Measurements from ENCODE around the gene SLC51B.
"Not testable (repeated sequence)": the region's sequence is repeated elsewhere in the genome, so short reads cannot be mapped to it uniquely, and the experiment has no call there.

SLC51B gene

GRCh38 chr15:65084500-65085206 lies 39.5 kb downstream of the SLC51B start:
- DNase-seq (ENCODE audit: low spot score) = no peak

GRCh38 chr15:65085207-65085753 lies 40.1 kb downstream of the SLC51B start:
- DNase-seq (ENCODE audit: low spot score) = no peak

GRCh38 chr15:65085990-65086679 lies 40.9 kb downstream of the SLC51B start:
- DNase-seq (ENCODE audit: low spot score) = no peak

GRCh38 chr15:65086680-65087111 lies 41.5 kb downstream of the SLC51B start:
- DNase-seq (ENCODE audit: low spot score) = no peak

GRCh38 chr15:65087411-65087810 lies 42.2 kb downstream of the SLC51B start:
- no peak for DNase-seq (ENCODE audit: low spot score)

GRCh38 chr15:65087873-65088642 lies 42.9 kb downstream of the SLC51B start:
- no peak for DNase-seq (ENCODE audit: low spot score)

- peak; percentile 31 for DNase-seq (ENCODE audit: low spot score)
These were observed 43.4 kb downstream of the SLC51B start for GRCh38 chr15:65088643-65089021.

GRCh38 chr15:65089206-65089824 lies 44.1 kb downstream of the SLC51B start:
- no peak for DNase-seq (ENCODE audit: low spot score)

GRCh38 chr15:65091946-65092770 lies 47.0 kb downstream of the SLC51B start:
- DNase-seq (ENCODE audit: low spot score) = no peak

- DNase-seq (ENCODE audit: low spot score) = no peak
These were observed 48.0 kb downstream of the SLC51B start for GRCh38 chr15:65092911-65093792.

- DNase-seq (ENCODE audit: low spot score) = not testable (repeated sequence)
These were observed 48.6 kb downstream of the SLC51B start for GRCh38 chr15:65093793-65094170.

GRCh38 chr15:65094294-65094995 lies 49.3 kb downstream of the SLC51B start:
- no peak for DNase-seq (ENCODE audit: low spot score)

- DNase-seq (ENCODE audit: low spot score) = no peak
These were observed 50.0 kb downstream of the SLC51B start for GRCh38 chr15:65095011-65095746.

GRCh38 chr15:65095747-65096104 lies 50.5 kb downstream of the SLC51B start:
- no peak for DNase-seq (ENCODE audit: low spot score)

- DNase-seq (ENCODE audit: low spot score) = no peak
These were observed 51.5 kb downstream of the SLC51B start for GRCh38 chr15:65096481-65097385.

- no peak for DNase-seq (ENCODE audit: low spot score)
These were observed 52.6 kb downstream of the SLC51B start for GRCh38 chr15:65097651-65098263.

- no peak for DNase-seq (ENCODE audit: low spot score)
These were observed 54.1 kb downstream of the SLC51B start for GRCh38 chr15:65099336-65099735.

Measured in LoVo (cell line).